HG03558 (cell line): ENCODE results near the gene FSTL5.

Experiments
- ATAC-seq: cut with Tn5 transposase; IDR thresholded peaks from one replicate; pipeline ENCODE4 v1.9.1; 2021; ENCODE audit warnings: moderate number of reproducible peaks; ENCODE audit not compliant: unreplicated experiment; ENCODE audit errors: extremely low read depth

The FSTL5 gene

DNA sequence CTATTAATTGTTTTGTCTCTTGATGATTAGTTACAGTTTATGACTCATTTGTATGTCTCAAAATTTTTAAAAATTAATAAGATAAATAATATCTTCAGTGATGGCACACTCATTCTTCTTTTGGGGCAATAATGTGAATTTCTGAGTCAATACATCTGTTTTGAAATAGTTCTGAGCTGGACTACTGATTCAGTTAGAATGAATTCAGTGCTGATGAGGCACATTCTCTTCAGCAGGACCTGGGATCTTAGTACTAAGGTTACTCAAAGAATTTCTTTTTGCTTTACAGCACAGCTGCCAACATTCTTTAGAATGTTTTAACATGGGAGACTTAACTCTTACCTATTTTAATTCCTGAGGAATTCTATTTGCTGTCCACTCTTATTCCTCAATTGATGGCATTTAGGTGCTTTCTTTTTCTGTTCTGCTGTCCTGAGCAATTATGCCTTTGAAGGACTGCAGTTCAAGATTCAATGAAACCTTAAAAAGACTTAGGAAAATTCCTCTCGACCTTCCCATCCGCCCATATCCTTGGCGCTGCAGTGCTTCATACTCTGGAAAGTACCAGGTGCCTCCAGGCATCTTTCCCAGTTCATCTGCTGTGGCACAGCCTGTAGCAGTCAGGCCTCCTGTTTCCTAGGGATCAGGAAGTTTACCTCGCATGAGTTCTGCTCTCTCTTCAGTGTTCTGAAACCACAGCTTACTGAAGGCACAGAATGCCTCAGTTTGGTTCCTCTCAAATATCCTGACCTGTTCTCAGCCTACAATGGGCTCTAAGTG lies 213.7 kb downstream of the FSTL5 start:
- ATAC-seq, result no peak

DNA sequence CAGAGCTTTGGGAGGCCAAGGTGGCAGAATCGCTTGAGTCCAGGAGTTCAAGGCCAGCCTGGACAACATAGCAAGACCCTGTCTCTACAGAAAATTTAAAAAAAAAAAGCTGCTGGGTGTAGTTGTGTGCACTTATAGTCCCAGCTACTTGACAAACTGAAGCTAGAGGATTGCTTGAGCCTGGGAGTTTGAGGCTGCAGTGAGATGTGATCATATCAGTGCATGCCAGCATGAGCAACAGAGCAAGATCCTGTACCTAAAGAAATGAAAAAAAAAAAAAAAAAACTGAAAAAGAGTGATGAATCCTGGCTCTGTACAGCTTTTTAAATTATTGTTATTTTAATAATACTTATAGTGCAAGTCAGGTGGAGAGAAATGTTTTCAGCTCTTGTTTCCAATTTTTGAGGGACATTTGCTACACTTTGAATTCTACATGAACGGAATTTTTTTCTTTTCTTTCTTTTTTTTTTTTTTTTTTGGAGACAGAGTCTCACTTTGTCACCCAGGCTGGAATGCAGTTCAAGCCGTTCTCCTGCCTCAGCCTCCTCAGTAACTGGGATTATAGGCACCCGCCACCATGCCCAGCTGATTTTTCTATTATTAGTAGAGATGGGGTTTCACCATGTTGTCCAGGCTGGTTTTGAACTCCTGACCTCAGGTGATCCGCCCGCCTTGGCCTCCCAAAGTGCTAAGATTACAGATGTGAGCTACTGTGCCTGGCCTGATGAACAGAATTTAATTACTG lies 215.6 kb downstream of the FSTL5 start:
- no peak for ATAC-seq

DNA sequence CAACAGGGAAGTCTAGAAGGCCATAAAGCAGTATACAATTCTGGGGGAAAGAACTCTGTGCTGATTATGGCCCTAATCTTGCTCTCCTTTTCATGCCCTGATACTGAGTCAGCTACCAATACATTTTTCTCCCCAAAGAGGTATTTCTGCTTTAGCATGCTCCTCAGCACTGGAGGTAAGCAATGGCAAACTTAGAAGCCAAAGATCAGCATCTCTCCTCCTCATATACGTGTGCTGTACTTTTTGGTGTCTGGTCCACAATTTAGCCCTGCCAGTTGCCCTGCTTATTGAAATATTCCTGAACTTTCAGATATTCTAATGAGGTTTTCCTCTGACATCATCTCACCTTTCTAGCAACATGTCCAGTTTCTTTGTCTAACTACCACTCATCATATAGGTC lies 226.2 kb downstream of the FSTL5 start:
- no peak for ATAC-seq

DNA sequence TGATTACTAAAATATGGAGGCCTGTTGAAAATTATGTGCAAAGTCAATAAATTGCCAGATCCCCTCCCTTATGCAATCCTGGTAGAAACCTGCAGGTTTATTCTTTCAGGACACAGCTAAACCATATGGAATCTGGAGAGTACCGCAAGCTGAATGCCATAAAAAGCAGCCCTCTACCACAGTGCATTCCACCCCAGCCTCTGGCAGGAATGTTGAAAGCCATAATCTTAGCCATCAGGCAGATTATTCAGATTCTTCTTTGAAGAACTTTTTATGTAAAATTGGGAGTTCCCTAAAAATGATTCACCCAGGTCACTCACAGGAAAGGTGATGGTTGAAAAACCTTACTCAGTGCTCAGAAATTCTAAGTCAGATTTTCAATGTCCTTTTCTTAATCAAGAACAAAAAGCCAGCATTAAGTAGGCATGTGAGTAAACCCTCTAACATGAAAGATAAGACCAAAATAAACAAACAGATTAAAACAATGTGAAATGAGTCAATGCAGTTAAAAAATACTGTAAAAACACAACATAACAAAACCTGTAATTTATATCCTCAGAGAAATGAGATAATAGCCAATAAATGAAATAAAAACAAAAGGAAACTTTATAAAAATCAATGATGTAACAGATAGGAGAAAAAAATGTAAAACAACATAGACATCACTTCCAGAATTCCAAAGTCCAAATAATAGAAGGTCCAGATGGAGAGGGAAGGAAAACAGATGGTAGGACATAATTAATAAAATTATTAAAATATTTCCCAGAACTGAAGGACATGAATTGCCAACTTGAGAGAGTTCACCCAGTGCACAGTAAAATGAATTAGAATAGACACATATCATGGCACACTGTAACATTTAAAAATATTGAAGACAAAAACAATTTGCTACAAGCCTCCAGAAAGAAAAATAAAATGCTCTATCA lies 226.9 kb downstream of the FSTL5 start:
- no peak for ATAC-seq

DNA sequence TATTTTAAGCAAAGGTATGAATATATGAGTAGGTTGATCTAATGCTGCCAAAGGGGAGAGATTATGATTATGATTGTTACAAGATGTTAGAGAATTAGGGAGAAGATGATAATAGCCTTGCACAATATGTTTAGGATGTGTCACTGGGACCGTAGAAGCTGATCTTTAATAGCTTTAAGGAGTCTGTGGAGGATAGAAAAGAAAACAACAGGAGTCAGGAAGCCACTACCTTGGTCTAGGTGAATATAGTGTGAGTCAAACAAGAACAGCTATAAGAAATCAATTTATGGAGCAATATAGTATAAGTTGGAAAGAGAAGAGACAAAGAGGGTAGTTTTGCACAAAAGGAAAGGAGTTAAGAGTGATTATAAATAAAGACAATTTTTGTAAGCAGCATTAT lies 232.7 kb downstream of the FSTL5 start:
- ATAC-seq, result no peak

DNA sequence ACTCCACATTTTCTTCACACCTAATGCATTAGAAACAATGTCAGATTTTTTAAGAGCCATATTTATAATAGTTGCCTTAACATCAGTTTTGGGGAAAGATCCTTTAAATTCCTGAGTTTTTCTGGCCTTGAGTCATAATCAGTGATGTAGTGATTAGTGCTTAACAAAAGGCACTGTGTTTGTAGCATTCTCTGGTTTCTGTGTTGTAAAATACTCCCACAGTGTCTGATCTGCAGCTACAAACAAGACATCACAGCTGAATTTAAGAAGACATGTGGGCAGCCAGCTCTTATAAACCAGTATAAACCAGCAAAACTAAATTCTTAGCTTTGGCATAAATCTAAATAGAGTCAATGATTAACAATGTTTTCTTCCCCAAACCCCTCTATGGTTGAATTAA lies 233.8 kb downstream of the FSTL5 start:
- no peak for ATAC-seq

DNA sequence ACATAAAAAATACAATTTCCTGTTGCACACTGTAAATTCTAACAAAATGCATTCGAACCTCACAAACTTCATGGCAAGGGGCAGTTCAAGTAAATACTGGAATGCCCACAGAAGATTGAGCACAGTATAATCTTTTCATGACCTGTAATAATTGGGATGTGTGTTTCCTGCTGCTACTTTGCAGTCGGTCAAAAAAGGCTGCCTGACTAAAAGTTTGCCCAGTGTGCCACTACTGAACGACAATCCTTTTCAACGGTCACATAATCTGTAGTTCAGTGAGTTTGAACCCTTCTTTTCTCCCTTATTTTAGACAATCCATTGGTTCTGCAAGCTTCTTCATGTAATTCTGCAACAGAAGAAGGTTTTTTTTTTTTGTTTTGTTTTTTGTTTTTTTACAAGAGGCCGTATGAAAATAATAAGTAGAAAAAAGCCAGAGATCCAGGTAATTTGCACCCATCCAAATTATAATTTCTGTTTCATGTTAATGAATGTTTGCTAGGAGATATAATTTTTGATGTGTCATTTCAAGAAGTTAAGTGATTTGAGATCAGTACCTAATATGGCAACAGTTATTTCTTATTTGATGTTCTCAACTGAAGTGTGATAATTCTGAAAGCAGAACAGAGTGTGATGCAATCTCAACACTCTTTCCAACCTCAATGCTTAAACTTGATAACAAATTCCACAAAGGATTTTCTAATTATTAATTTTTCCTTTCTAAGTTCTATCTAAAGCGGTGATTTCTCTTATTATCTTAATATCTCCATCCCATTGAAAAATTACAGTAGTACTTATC lies 237.6 kb downstream of the FSTL5 start:
- ATAC-seq, result no peak

DNA sequence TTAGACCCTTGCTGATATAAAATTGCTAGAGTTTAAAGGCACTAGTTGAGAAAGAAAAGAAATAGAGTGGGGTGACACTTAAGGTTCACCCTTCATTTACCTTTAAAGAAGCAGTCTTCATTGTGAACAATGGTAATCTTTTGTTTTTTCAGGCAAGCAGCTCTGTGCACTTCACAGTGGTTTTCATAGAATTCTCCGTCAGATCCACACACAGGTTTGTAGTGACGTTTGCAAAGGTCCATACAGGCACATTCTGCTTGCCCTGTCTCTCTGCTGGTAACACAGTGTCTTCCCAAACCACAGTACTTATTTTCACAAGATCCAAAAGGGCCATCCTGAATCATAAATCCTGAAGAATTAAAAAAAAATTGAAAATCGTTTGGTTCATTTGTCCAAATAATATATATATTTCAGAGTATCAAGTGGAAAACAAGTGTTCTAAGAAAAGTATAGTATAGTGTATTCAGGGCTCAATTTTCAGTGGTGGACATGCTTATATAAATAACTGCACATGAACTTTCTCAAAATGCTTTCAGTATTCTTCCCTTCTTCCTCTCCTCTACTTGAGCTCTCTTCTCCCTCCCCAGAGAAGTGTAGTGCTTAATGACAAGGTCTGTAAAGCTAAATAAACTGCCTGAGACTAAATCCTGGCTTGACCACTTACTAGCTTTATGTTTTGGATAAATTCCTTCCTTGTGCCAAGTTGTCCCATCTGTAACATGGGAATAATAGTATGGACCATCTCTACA lies 243.3 kb downstream of the FSTL5 start:
- no peak for ATAC-seq

DNA sequence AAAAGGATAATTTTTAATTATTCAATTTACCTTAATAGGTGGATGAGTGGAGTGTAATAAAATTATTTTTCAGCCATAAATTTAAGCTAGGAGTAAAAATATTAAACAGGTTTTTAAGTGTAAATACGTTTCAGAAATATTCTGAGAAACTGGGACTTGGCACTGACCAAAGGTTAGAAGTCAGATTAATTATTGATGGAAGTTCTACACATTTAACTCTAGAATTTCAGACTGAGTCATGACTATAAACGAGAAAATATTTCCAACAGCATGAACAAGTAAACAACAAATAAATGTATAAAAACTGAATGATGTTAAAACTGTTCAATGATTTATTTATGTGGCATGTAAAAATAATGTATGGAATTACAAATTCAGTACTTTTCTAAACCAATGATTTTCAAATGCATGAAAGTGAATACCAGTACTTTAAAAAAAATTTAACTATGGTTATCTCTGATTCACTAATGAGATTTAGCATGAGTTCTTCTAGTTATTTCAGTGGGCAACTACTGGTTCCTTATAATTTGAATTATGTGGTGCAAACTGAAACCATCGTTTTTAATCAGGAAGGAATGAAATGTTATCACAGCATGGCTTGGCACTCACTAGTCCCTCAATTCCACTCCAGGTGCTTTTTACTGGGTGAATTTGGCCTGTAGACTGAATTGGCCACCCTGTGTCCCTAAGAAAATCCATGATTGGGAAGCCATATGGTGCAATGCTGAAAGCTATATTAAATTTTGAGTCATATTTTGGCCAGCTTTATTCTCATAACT lies 244.2 kb downstream of the FSTL5 start:
- ATAC-seq, result no peak

DNA sequence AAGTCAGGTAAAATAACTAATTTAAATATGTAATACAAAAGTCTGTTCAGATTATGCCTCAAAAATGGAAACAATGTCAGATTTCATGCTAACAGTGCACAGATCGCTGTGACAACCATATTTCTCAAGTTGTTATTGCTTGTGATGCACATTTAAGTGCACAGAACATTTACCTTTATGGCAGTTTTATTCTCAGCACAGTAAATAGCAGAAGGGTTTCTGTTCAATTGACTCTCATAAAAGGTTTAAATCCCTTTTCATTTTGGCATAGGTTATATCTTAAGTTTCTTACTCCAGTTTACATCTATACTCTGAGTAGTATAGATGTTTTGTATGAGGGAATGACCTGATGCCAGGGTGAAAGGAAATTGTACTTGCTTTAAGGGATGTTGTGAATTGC lies 247.8 kb downstream of the FSTL5 start:
- no peak for ATAC-seq

DNA sequence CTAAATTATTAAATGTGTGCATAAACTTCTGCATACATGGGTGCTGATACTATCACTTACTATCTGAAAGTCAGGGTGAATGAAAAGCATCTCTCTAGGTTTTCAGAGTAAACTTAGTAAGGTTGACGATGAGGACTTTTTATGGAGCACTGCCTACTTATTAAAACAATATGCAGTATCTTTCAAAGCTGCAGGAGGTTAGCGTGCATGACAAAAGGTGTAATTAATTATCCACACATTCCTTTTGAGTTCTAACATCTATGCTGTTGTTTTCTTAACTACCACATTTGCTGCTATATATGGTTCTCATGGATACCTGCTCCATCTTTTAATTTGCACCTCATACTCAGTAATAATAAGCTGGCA lies 256.2 kb downstream of the FSTL5 start:
- no peak for ATAC-seq

DNA sequence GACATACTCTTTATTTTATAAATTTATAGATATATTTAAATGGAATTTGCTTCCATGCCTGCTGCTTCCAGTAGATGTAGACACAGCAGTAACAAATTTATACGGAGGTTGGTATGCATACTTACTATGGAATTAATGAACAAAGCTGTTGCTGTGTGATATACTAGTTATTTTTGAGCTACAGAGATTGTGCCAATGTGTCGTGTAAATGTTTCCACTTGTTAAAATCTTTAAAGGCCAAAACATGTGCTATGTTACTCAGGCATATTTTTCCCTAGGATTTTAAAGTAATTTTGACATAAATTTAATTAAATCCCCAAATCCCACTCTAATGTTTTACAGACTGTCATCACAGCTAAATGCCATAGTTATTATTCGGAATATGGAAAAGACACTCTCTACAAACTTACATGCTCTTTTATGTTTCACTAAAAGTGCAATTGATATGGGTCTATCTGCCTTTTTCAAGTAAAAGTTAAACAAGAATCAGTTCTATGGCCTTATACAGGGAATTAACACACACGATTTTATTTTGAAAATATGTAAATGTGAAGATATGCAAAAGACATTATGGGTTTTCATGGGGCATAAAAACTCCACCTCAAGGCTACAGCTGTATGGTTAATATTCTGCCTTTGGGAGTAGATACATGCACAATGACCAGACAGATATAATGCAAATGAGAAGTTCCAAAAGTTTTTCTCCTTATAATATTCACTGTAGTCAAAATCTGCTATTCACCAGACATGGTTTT lies 256.8 kb downstream of the FSTL5 start:
- ATAC-seq, result no peak

DNA sequence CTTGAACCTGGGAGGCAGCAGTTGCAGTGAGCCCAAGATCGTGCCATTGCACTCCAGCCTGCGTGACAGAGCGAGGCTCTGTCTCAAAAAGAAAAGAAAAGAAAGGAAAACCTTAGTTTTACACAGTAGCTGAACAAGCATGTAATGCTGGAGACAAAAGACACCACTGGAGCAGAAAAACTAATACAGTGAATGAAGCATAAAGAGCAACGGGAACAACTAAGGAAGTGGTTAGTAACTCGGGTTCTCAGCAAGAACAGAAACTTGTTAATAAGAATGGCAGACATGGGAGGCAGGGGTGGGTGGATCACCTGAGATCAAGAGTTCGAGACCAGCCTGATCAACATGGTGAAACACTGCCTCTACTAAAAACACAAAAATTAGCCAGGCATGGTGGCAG lies 263.7 kb downstream of the FSTL5 start:
- no peak for ATAC-seq

DNA sequence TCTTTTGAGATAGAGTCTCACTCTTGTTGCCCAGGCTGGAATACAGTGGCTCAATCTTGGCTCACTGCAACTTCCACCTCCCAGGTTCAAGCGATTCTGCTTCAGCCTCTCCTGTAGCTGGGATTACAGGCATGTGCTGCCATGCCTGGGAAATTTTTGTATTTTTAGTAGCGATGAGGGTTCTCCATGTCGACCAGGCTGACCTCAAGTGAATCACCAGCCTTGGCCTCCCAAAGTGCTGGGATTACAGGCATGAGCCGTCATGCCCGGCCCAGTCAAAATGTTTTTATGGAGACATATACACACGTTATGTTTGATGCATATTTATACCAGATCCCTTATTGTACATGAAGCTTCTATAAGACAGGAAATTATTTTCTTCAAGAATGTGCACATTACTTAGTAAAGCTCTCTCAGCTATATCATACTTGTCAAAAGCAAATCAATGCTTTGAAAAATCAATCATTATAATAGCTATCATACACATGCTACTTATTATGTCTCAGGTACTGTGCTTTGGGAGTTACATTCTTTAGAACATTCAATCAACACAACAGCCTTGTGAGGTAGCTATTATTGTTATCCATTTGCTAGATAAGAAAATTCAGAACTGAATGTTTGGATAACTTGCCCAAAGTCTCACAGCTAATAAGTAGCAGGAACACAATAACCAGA lies 269.2 kb downstream of the FSTL5 start:
- ATAC-seq, result no peak

DNA sequence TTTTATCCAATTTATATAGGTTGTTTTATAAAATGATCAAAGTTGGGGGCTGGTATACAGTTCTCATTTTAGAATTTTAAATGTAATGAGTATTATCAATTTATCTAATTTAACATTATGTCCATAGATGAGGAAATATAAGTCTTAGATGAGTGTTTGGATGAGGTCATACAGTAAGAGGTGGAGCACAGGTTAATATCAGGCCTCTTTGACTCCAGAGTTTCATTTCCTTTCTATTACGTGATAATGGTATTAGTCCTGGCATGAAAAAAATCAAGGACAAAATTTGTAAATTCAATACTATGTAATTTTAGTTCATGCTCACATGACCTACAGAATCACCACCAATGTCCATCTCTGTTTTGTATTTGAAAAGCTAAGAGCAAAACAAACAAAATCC lies 269.8 kb downstream of the FSTL5 start:
- ATAC-seq, result no peak

DNA sequence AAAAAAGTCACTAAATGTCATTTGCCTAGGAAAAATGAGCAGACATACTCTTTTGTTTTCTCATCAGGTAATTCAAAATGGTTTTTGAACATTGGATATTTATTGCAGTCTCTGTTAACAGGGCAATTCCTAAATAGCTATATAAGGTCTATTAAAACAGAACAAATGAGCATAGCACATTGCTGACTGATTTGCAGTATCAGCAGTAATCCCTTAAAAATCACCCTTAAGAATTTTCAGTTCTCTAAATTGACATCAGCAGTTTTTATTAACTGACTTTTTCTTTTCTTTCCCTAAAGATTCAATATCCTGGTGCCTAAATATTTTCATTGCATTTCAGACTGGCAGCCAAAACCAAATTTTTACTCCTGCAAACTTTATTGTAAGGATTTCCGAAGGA lies 270.2 kb downstream of the FSTL5 start:
- ATAC-seq, result no peak

DNA sequence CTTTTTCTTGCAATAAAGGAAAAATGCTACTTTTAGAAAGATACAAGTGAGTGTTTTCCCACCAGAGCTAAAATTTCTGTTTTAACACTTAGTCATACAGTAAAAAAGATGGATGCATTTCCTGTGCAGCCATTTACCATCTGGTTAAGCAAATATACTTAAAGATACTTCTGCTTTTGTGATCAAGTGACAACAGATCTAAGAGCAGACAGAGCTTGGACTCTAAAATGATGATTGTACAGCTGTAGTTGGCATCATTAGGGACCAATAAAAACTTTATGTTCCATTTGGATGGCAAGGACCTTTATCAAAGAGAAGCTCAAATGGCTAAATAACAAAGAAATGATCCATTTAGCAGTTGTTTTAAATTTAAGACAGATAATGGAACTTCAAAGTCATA lies 270.8 kb downstream of the FSTL5 start:
- ATAC-seq, result no peak
